Caki2 (cell line): ENCODE measurements around the gene TP63. TPM values are rescaled to one million over a fixed set of nuclear protein-coding genes. Genes with fewer than 3 reads are reported as not detected.
A peak's percentile ranks its signal among the peaks of the same experiment; 100 is the strongest.

Experiments
- DNase-seq: peaks from one replicate; pipeline ENCODE4 v3.0.0-alpha.2; 2015; ENCODE audit warnings: low read depth
- in situ Hi-C: cut with HindIII; loops from 2 replicates; pipeline ENCODE4 v1.10.0; 2016; ENCODE audit warnings: low sequenced_read_pairs, low pct_unique_long_range_greater_than_20kb, mixed read lengths
- total RNA-seq: library from RNA; depleted of rRNA; stranded (reverse); fragments of >200 nt; shearing (Covaris generic); gene quantifications from 2 replicates; pipeline ENCODE4 v1.2.3, GENCODE V29; 2014; ENCODE audit warnings: low replicate concordance

Gene TP63
- total RNA-seq, 1 experiment from 2014 or later = not detected

DNA sequence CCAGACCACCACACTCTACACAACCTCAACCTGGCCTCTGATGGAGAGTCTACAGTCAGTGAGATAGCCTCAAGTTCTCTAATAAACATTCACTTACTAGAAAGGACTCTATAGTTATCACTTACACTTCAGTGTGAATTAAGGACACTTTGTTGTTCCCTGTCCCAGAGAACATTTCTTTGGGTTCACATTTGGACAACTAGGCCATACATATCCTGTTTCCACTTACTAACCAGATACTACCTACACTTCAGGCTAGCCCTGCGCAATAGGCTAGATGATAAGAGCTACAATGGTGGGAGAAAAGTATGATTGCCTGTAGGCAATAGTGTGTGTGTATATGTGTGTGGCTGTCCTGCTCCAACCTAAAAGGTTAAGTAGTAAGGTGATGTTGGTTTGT, 72.7 kb downstream of the TP63 start:
- DNase-seq = no peak
- in situ Hi-C loops = no loop called here

DNA sequence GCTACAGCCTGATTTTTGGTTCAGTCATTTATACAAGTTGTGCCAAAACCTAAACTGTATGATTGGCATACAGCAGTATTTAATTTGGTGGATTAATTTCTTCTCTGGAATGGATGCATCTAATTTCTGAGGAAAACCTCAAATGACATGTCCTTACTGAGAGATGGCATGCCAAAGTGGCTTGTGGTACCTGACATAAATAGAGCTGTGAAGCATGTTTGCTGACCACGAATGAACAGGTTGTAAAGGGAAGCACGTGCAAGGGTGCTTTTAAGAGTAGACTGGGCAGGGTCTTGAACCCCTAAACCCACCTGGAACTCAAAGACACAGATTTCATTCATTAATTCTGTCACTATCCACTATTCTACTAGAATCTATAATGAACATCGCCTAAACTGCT, 77.2 kb downstream of the TP63 start:
- no peak for DNase-seq
- in situ Hi-C loops = no loop called here

DNA sequence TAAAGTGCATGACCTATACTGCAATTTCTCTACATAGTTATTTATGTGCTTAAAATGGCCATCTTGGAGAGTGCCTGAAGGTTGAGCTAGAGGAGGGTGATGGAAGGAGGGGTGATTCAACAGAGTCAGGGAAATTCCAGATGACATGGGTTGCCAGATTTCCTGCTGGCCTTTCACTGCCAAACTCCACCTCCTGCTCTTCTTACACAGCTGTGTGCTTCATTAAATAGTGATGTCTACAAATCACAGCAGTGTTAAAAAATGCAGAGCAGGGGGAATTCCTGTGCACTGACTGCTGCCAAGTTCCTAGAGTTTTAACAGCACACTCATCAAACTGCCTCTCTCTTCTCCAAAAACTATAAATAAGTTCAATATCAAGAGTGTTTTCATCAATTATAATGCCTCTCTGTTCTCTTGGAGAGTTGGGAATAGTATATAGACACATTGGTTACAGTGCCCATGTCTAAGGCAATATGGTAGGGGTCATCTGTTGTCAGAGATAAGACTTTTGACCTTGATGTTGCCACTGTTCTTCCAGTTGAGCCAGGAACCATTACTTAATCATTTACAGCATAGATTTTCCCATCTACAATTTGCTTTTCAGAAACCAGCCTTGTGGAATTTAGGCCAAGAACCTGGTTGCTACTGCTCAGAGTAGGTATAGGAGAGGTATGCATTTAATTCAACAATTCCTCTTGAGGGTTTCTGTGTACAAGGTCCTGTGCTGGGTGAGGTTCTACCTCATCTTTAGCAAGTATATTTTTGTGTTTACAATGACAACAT, 79.6 kb downstream of the TP63 start:
- in situ Hi-C loops = no loop called here
- peak; percentile 97 for DNase-seq

DNA sequence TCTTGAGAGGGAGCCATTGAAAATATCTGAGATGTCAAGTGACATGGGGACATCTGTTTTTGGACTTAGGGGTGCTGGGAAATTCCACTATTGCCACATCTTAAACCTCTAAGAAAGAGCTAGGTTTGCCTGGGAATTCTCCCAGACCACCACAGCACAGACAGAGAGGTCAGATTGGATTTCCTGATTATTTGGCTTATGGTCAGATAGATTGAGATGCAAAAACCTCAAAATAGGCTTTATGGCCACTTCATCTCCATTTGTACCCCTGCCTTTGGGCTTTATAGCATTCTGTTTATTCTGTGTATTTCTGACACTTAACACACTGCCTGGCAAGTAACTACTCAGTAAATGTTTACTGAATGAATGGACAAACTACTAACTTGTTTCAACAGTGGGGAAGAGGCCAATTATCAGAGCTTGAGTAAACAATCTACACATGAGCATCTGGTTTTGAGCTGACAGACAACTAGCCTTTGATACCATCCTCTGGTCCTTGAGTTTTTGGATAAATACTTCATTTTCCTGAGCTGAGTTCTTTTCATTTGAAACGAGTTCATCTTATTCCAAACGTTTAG, 81.8 kb downstream of the TP63 start:
- DNase-seq = no peak
- in situ Hi-C loops = no loop called here

DNA sequence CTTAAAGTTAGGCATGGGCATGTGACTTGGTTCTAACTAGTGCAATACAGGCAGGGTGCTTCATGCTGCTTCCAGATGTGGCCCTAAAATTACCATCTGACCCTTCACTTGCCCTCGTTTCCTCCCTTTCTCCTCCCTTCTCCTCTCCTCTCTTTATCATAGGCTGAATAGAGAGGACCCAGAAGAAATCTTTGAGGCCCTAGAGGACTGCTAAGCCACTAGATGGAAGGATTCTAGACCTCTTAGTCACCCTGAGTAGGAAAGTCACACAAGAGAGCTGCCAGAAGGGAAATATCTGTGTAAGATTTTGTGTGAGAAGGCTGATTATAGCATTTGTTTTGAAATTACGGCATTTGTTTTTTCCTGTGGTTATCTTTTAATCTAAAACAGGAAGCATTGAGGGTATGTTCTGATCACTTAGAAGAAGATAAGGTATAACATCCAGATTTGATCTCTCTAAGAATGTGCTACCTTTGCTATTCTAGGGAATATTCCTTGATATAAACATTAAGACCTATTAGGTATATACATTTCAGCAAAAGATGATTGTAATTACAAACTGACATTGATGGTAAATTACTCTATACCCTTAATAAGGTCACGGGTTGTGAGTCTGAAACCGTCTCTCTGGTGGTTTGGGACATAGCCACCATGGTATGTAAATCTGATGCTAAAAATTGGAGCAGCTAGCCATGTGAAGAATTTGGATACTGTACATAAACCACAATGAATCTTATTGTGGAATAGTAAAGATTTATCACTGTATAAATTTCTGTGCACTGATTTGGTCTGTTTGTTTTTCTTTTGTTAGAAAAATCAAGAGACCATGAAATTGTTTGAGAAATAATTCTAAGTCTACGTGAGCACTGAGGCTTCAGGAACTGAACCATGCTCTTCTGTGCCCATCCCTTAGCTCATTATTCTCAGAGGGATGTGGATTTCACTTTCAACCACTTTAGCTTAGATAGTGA, 84.1 kb downstream of the TP63 start:
- peak; percentile 97 for DNase-seq
- in situ Hi-C loops = no loop called here

DNA sequence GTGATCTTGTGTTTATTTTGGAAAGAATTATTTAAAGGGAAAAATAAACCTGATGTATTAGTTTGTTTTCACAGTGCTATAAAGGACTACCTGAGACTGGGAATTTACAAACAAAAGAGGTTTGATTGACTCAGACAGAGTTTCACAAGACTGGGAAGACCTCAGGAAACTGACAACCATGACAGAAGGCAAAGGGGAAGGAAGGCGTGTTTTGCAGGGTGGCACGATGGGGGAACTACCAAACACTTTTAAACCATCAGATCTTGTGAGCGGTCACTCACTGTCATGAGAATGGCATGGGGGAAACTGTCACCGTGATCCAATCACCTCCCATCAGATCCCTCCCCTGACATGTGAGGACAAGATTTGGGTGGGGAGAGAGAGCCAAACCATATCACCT, 87.0 kb downstream of the TP63 start:
- no peak for DNase-seq
- in situ Hi-C loops = no loop called here

DNA sequence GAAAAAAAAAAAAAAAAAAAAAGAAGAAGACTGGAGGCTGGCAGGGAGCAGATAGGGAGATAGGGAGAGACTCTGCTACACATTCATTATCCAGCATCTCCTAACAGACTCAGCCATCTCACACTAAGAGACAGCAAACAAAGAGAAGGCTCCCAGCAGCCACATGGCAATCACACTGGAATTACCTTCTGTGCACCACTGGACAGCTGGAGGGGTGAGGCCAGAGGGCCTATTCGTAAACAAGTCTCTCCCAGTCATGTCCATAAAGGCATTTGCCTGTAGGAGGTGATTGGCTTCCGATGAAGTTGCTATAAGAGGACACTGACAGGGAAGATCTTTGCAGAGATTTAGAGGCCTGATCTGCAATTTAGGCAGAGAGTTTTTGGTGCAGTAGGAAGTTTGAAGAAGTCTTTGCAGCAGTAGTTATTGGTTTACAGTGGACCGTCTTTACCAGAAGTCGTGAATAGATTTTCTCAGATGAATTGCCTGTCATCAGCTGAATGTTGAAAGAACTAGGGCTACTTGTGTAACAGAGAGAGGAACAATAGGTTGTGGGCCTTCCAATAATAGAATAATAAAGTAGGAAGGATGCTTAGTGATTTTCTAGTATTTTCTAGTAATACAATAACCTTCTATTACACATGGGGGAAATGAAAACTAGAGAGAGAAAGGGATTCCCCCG, 89.7 kb downstream of the TP63 start:
- in situ Hi-C loops = no loop called here
- no peak for DNase-seq

DNA sequence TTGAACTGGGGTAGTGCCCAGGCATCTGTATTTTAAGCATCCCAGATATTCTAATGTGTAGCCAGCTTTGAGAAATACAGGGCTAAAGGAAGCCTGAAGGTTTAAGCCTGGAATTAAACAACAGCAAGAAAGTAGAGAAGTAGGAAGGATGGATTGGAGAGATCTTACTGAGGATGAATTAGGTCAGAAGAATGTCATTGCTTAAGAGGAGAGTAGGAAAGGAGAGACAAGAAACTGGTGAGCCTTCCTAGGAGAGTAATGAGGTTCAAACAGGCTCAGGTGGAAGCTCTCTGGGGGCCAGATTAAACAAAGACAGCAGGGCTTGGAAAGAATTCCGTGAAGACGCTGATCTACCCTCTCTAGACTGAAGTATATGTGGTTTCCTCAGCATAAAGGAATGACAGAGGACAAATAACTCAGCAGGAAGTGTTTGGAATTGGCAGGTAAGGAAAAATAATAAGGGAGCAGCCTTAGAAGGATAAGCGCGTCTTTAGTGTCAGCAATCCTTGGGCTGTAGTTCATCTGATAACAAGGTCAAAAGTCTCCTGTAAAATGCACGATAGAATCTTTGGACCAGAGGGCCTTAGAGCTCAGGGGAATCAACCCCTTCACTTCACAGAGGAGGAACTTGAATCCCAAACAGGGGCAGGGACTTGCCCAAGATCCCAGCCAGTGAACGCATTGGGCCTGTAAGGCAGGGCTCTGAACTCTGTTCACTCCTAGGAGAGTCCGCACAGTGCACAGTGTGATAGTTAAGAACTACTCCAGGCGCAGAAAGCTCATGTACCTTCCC, 90.9 kb downstream of the TP63 start:
- DNase-seq = no peak
- in situ Hi-C loops = no loop called here

DNA sequence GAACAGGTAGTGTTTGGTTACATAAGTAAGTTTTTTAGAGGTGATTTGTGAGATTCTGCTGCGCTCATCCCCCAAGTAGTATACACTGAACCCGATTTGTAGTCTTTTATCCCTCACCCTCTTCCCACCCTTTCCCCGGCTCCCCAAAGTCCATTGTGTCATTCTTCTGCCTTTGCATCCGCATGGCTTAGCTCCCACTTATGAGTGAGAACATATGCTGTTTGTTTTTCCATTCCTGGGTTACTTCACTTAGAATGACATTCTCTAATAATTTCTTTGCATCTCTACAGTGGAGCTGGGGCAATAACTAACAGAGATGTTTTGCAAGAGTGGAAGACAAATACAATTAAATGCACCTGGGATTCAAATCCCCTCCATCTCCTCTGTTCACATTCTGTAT, 93.2 kb downstream of the TP63 start:
- DNase-seq = no peak
- in situ Hi-C loops = no loop called here

DNA sequence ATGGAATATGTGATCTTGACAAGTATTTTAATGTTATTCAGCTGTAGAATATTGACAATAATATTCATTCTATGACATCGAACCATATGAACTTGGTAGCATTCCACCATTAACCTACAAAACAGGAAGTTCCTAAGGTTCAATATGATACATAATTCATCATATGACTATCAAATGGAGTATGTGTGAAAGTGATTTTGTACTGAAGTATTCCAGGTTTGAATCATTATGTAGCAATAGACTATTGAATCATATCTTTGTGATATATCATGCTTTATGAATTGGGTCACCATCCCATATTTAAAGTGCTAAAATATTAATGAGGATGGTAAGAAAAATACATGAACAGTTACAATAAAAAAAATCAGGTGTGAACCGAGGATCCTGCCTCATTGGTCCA, 95.1 kb downstream of the TP63 start:
- no peak for DNase-seq
- in situ Hi-C loops = no loop called here

DNA sequence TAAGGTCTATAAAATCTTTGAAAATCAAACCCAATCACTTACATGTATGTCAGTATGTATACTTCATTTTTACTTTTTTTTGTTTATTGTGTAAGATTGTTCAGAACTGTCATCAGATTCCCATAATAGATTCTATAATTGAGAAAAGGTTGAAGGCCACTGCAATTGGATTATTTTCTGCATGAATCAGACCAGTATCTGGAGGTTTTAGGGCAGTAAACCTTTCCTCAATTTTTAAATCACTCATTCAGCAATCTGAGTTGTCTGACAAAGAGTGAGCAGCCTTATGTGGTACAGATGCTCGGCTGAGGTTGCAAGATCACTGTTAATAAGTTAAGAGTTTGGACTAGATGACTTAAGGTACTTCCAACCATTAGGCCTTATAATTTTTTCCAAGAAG, 96.0 kb downstream of the TP63 start:
- DNase-seq = no peak
- in situ Hi-C loops = no loop called here

DNA sequence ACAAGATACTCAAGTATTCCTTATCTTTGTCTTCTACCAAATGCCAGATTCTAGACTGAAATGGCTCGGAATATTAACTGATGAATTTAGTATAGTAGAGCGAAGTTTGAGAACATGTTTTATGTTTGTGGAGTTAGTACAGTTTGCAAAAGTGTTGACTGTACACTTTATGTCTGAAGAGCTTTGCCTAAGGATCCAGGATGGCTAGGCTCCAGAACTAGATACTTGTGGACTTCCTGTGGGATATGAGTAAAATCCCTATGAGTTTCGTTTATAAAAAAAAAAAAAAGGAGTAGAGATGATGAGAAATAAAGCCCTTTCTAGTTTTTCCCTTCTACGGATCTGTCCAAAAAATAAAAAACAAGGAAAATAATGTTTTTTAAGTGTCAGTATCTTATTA, 96.7 kb downstream of the TP63 start:
- in situ Hi-C loops = no loop called here
- no peak for DNase-seq

DNA sequence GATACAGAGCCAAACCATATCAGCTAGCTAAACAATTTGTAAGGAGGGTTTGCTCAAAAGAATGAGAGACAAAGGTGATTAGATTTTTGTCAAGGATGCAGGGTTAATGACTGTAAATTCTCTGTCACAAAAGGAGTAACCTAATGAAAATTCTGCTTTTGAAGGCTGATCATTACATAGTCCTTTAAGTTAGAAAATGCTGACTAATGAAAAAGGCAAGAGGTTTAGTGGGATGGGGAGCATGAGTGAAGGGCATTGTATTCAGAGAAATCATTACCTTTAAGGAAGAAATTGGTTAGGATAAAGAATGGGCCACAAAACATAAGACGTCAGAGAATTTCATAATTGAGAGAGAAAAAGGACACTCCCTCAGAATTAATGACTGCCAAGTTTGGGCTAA, 97.7 kb downstream of the TP63 start:
- in situ Hi-C loops = no loop called here
- no peak for DNase-seq

DNA sequence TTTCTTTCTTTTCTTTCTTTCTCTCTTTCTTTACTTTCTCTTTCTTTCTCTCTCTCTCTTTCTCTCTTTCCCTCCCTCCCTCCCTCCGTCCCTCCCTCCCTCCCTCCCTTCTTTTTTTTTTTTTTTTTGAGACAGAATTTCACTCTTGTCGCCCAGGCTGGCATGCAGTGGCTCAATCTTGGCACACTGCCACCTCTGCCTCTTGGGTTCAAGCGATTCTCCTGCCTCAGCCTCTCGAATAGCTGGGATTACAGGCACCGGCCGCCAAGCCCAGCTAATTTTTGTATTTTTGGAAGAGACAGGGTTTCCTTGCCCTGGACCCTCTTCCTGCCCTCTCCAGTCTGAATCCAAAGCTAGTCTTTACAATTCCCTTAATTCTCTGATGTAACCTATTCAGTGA, 102.9 kb downstream of the TP63 start:
- no peak for DNase-seq
- in situ Hi-C loops = no loop called here

DNA sequence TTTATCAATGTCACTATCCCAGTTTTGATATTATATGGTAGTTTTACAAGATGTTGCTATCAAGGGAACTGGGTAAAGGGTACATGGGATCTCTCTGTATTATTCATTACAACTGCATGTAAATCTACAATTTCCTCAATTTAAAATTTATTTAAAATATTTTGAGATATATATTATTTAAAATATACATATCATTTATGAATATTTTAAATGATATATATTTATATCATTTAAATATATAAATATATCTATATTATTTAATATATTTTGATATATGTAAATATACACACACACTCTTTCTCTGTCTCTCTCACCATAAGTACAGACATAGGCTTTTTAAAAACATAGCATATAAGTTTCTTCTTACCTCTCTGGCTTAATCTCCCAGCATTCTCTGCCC, 104.7 kb downstream of the TP63 start:
- no peak for DNase-seq
- in situ Hi-C loops = no loop called here

DNA sequence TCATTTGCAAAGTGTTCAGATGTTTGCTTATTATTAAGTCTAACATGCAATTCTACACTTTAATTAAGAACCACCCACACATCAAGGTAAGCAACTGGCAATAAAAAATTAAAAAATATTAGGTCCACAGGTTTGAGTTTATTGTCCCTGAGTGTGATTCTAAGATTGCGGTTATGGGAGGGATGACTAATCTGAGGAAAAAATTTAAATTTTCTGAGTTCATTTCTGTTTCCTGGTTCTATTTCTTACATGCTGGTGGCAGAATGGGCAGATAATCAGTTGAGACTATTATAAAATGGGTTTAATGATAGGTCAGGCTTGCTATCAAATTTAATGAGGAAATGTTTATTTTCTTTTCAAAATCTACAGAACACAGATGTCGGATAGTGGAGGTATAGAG, 105.9 kb downstream of the TP63 start:
- in situ Hi-C loops = no loop called here
- no peak for DNase-seq

DNA sequence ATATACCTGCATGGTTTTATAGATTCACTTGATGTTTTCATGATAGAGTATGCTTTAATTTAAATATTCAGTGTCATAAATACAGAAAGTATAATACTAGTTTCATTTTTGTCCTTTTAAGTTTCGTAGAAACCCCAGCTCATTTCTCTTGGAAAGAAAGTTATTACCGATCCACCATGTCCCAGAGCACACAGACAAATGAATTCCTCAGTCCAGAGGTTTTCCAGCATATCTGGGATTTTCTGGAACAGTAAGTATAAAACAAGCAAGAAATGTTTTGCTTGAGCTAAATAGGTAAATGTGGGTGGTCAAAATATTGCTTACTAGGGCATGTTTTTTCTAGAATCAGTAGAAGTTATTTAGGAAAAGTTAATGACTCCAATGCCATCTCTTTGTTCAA, 106.4 kb downstream of the TP63 start:
- in situ Hi-C loops = no loop called here

DNA sequence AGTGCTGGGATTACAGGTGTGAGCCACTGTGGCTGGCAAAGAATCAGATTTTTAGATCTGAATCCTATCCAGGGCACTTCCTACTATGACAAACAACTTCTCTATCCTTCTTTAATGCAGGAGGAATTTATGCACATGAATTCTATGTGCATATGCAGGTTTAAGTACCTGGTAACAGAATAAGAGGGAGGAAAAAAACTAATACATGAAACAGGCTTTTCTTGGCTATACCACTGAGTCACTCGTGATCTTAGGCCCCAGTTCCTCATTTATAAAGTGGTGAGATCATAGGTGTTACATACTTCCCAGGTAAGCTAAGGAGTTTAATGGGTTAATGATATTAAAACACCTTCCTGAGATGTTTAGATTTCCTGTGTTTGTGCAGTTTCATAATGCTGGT, 108.2 kb downstream of the TP63 start:
- in situ Hi-C loops = no loop called here
- no peak for DNase-seq

More for the DNA sequence above, 106.4 kb downstream of the TP63 start:
- DNase-seq = no peak
